GM12878 (cell line): ENCODE data around the gene MAP4K1. TPM values are rescaled to one million over a fixed set of nuclear protein-coding genes. Genes with fewer than 3 reads are reported as not detected.

Source experiments
- BACH1 ChIP-seq: fragments of 450-650 bp; IDR thresholded peaks from 2 replicates; pipeline ENCODE4 v1.6.1; 2017; ENCODE audit warnings: mild to moderate bottlenecking, borderline replicate concordance
- BCL11A ChIP-seq: IDR thresholded peaks from 2 replicates; pipeline ENCODE4 v1.6.1; 2011; ENCODE audit warnings: low read depth, low read length
- EP300 ChIP-seq, 2 experiments: fragments of 150-350 bp in 1 of 2; IDR thresholded peaks; 2 replicates each; pipeline ENCODE4 v1.6.1; 2011 to 2012; ENCODE audit warnings: low read depth in 2 of 2, low read length in 2 of 2, borderline replicate concordance in 1 of 2, improper control_type of control experiment in 1 of 2, inconsistent platforms in 1 of 2; ENCODE audit not compliant: control insufficient read depth in 1 of 2
- GATAD2B ChIP-seq: fragments of 450-650 bp; conservative IDR thresholded peaks from 2 replicates; pipeline ENCODE4 v1.6.1; 2017; ENCODE audit warnings: low read depth, mild to moderate bottlenecking, moderate library complexity
- HDAC6 ChIP-seq: fragments of 200-600 bp; sonication (generic); IDR thresholded peaks from one replicate; pipeline ENCODE4 v1.8.0; 2017; ENCODE audit warnings: antibody characterized with exemption; ENCODE audit not compliant: unreplicated experiment
- IKZF1 ChIP-seq: fragments of 450-650 bp; conservative IDR thresholded peaks from 2 replicates; pipeline ENCODE4 v1.6.1; 2017; ENCODE audit warnings: antibody characterized with exemption, mild to moderate bottlenecking
- MAX ChIP-seq: IDR thresholded peaks from 2 replicates; pipeline ENCODE4 v1.6.1; 2012; ENCODE audit warnings: low read depth, low read length, improper control_type of control experiment
- MEF2B ChIP-seq: fragments of 450-650 bp; IDR thresholded peaks from 2 replicates; pipeline ENCODE4 v1.6.1; 2018; ENCODE audit warnings: mild to moderate bottlenecking, moderate library complexity; ENCODE audit not compliant: partially characterized antibody, poor library complexity, severe bottlenecking
- MTA2 ChIP-seq: fragments of 450-650 bp; IDR thresholded peaks from 2 replicates; pipeline ENCODE4 v1.6.1; 2016; ENCODE audit warnings: low read depth, mild to moderate bottlenecking, moderate library complexity
- MXI1 ChIP-seq: fragments of 150-350 bp; IDR thresholded peaks from 2 replicates; pipeline ENCODE4 v1.6.1; 2011; ENCODE audit warnings: low read depth, mild to moderate bottlenecking, inconsistent platforms, low read length, improper control_type of control experiment
- NBN ChIP-seq: fragments of 450-650 bp; IDR thresholded peaks from 2 replicates; pipeline ENCODE4 v1.6.1; 2016
- NFIC ChIP-seq: IDR thresholded peaks from 2 replicates; pipeline ENCODE4 v1.6.1; 2012; ENCODE audit warnings: low read depth, mild to moderate bottlenecking, inconsistent platforms, low read length, moderate library complexity
- NFXL1 ChIP-seq: fragments of 450-650 bp; IDR thresholded peaks from 2 replicates; pipeline ENCODE4 v1.6.1; 2017; ENCODE audit warnings: antibody characterized with exemption, mild to moderate bottlenecking, borderline replicate concordance
- PAX8 ChIP-seq: fragments of 450-650 bp; IDR thresholded peaks from 2 replicates; pipeline ENCODE4 v1.6.1; 2017; ENCODE audit warnings: mild to moderate bottlenecking, moderate library complexity
- REST ChIP-seq: IDR thresholded peaks from 2 replicates; pipeline ENCODE4 v1.6.1; 2012; ENCODE audit warnings: mild to moderate bottlenecking, low read depth, low read length
- SMC3 ChIP-seq: IDR thresholded peaks from 2 replicates; pipeline ENCODE4 v1.6.1; 2011; ENCODE audit warnings: low read length, improper control_type of control experiment, borderline replicate concordance
- STAT1 ChIP-seq: fragments of 450-650 bp; conservative IDR thresholded peaks from 2 replicates; pipeline ENCODE4 v1.6.1; 2014; ENCODE audit warnings: antibody characterized with exemption, mild to moderate bottlenecking
- TARDBP ChIP-seq: IDR thresholded peaks from 2 replicates; pipeline ENCODE4 v1.6.1; 2016; ENCODE audit warnings: borderline replicate concordance
- TCF12 ChIP-seq: IDR thresholded peaks from 2 replicates; pipeline ENCODE4 v1.6.1; 2011; ENCODE audit warnings: low read depth, mild to moderate bottlenecking, low read length
- TCF3 ChIP-seq: IDR thresholded peaks from 2 replicates; pipeline ENCODE4 v1.6.1; 2012; ENCODE audit warnings: low read depth, mild to moderate bottlenecking, low read length, borderline replicate concordance; ENCODE audit not compliant: insufficient read depth
- WRNIP1 ChIP-seq: IDR thresholded peaks from 2 replicates; pipeline ENCODE4 v1.6.1; 2011; ENCODE audit warnings: low read depth, low read length, improper control_type of control experiment, borderline replicate concordance
- polyA plus RNA-seq, 11 experiments: library from polyadenylated mRNA; depleted of rRNA in 4 of 11; unstranded in 6 of 11; stranded (reverse) in 5 of 11; fragments of >200 nt; fragmentation: Nextera tagmentation in 4 of 11; fragmentation: Illumina TruSeq in 1 of 11; extraction: Ambion mirVana in 4 of 11; extraction: Trizol in 1 of 11; gene quantifications; 1 replicate in 1 of 11; 2 replicates in 10 of 11; pipeline versions ENCODE4 v1.2.1 to v1.2.3, GENCODE V29; 2011 to 2016; ENCODE audit warnings: inconsistent platforms in 2 of 11, missing spikeins in 2 of 11, low read depth in 1 of 11
- total RNA-seq, 4 experiments: library from RNA; depleted of rRNA in 3 of 4; stranded (reverse); fragments of >200 nt in 3 of 4; fragmentation: Illumina TruSeq in 1 of 4; extraction: Trizol in 1 of 4; gene quantifications; 2 replicates each; pipeline versions ENCODE4 v1.2.1 to v1.2.3, GENCODE V29; 2013 to 2021
- TF ChIP-seq, protein P1 (sequence below): IDR thresholded peaks from 2 replicates; pipeline ENCODE4 v1.6.1; 2011; ENCODE audit warnings: borderline replicate concordance, low read depth, mild to moderate bottlenecking, moderate library complexity, mixed read lengths, low read length; ENCODE audit not compliant: insufficient read depth; ENCODE audit errors: extremely low read length

The MAP4K1 gene
- total and polyA plus RNA-seq, 10 of the 15 experiments (the other 5 are each of a cell fraction or from before 2014, with no cell fraction given): 39.2 to 306 (median 140) TPM

- TF ChIP-seq NBN (peak; percentile 93; the same call in 1 of the 2 replicates), MTA2 (peak; percentile 93), MXI1 (peak; percentile 36; the same call in 1 of the 2 replicates), BCL11A (peak; percentile 84), IKZF1 (peak; percentile 96), STAT1 (no peak), NFXL1 (no peak), NFIC (peak; percentile 26; the same call in 1 of the 2 replicates), TARDBP (0 out of 2 replicates have a peak, but pooled peaks have one; percentile 63), BACH1 (peak; percentile 58; the same call in 1 of the 2 replicates), REST (no peak), EP300 (IDR thresholded peaks at IDR 0.05; ENCODE audit: borderline replicate concordance in 1 of 2, control insufficient read depth in 1 of 2, low read depth in 2 of 2, low read length in 2 of 2) (peak; percentile 87 to 92; a peak in 3 of 4 replicates), HDAC6 (no peak), MAX (0 out of 2 replicates have a peak, but pooled peaks have one; percentile 32), TCF12 (peak; percentile 81; the same call in 1 of the 2 replicates), MEF2B (peak; percentile 73), GATAD2B (peak; percentile 91), TCF3 (0 out of 2 replicates have a peak, but pooled peaks have one; percentile 17), SMC3 (peak; percentile 12; the same call in 1 of the 2 replicates), WRNIP1 (no peak), PAX8 (no peak)
- TF ChIP-seq, protein P1, sequence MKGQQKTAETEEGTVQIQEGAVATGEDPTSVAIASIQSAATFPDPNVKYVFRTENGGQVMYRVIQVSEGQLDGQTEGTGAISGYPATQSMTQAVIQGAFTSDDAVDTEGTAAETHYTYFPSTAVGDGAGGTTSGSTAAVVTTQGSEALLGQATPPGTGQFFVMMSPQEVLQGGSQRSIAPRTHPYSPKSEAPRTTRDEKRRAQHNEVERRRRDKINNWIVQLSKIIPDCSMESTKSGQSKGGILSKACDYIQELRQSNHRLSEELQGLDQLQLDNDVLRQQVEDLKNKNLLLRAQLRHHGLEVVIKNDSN: no peak
- TF ChIP-seq, all 136 proteins: peak for 51
Observed at GRCh38 chr19:38551450-38551813, 66.3 kb downstream of the MAP4K1 start (continued).
